Activated T-helper 1 cell treated with anti-CD3 and anti-CD28 coated beads, Interleukin-12 subunit alpha, Interleukin-12 subunit beta, Interleukin-2, Interleukin-4 antibody, amounts not matched to agents 30 ng/mL and 10 ng/mL and 1 ng/mL, durations not matched to agents 14 hours and 24 hours and 36 hours (primary cell): ENCODE data around the gene EXOC7. TPM values are rescaled to one million over a fixed set of nuclear protein-coding genes. Genes with fewer than 3 reads are reported as not detected.
A peak's percentile ranks its signal among the peaks of the same experiment; 100 is the strongest.
"Not testable (repeated sequence)": the region's sequence is repeated elsewhere in the genome, so short reads cannot be mapped to it uniquely, and the experiment has no call there.

ENCODE experiments used
- DNase-seq: peaks from one replicate; pipeline ENCODE4 v3.0.0; 2021; ENCODE audit warnings: low spot score
- H3K27ac Mint-ChIP-seq: one replicate; pipeline ENCODE4 v1.8.0; 2021; ENCODE audit warnings: mild to moderate bottlenecking, mixed read lengths
- H3K27me3 Mint-ChIP-seq: one replicate; pipeline ENCODE4 v1.8.0; 2022; ENCODE audit warnings: mild to moderate bottlenecking, moderate library complexity, mixed read lengths; ENCODE audit not compliant: insufficient read depth
- H3K36me3 Mint-ChIP-seq: one replicate; pipeline ENCODE4 v1.8.0; 2021; ENCODE audit warnings: low read depth, mixed read lengths
- H3K4me1 Mint-ChIP-seq: one replicate; pipeline ENCODE4 v1.8.0; 2021; ENCODE audit warnings: low read depth, mixed read lengths
- H3K4me3 Mint-ChIP-seq: one replicate; pipeline ENCODE4 v1.8.0; 2021; ENCODE audit warnings: mild to moderate bottlenecking, moderate library complexity, mixed read lengths
- H3K9me3 Mint-ChIP-seq: one replicate; pipeline ENCODE4 v1.8.0; 2021; ENCODE audit warnings: mixed read lengths
- intact Hi-C: fragments of 100-400 bp; cut with micrococcal nuclease; formaldehyde crosslinking; loops from one replicate; pipeline ENCODE4 v1.15.1; 2024
- total RNA-seq: library from RNA; stranded (reverse); gene quantifications from 2 replicates; pipeline ENCODE4 v1.2.3, GENCODE V29; 2022

The EXOC7 gene
- total RNA-seq, 1 donor from 2014 or later: 108 TPM

GRCh38 chr17:76083536-76084182 is 19.9 kb downstream of the EXOC7 start:
- Mint-ChIP-seq H3K4me3 (no peak overlapping the region), H3K4me1 (no peaks in the 10 kb centered on the region), H3K27ac (no peak overlapping the region), H3K36me3 (peaks cover 17% of the 10 kb centered on the region), H3K9me3 (no peaks in the 10 kb centered on the region), H3K27me3 (peaks cover 14% of the 10 kb centered on the region)
- DNase-seq: no peak
- intact Hi-C loops: no loop called here

- intact Hi-C loops: no loop called here
- DNase-seq: no peak
- H3K36me3 Mint-ChIP-seq: peaks cover 15% of the 10 kb centered on the region
- H3K27me3 Mint-ChIP-seq: peaks cover 20% of the 10 kb centered on the region
- no peak overlapping the region for H3K27ac Mint-ChIP-seq
- H3K4me1 Mint-ChIP-seq: no peaks in the 10 kb centered on the region
- no peak overlapping the region for H3K4me3 Mint-ChIP-seq
- H3K9me3 Mint-ChIP-seq: no peaks in the 10 kb centered on the region
These were observed 21.0 kb downstream of the EXOC7 start for GRCh38 chr17:76082326-76083251.

GRCh38 chr17:76081295-76082210 is 22.0 kb downstream of the EXOC7 start:
- H3K27me3 Mint-ChIP-seq: peaks cover 28% of the 10 kb centered on the region
- H3K36me3 Mint-ChIP-seq: peaks cover 10% of the 10 kb centered on the region
- intact Hi-C loops: no loop called here
- no peak overlapping the region for H3K4me3 Mint-ChIP-seq
- no peak overlapping the region for H3K27ac Mint-ChIP-seq
- H3K4me1 Mint-ChIP-seq: peaks cover 10% of the 10 kb centered on the region
- DNase-seq: no peak
- H3K9me3 Mint-ChIP-seq: no peaks in the 10 kb centered on the region

- peaks cover 32% of the 10 kb centered on the region for H3K27me3 Mint-ChIP-seq
- no peak overlapping the region for H3K27ac Mint-ChIP-seq
- H3K36me3 Mint-ChIP-seq: peaks cover 10% of the 10 kb centered on the region
- H3K9me3 Mint-ChIP-seq: no peaks in the 10 kb centered on the region
- H3K4me3 Mint-ChIP-seq: no peak overlapping the region
- peaks cover 16% of the 10 kb centered on the region for H3K4me1 Mint-ChIP-seq
- no peak for DNase-seq
- intact Hi-C loops: no loop called here
These were observed 22.8 kb downstream of the EXOC7 start for GRCh38 chr17:76080768-76081287.

- Mint-ChIP-seq H3K27ac (no peak overlapping the region), H3K4me1 (peaks cover 22% of the 10 kb centered on the region), H3K4me3 (no peak overlapping the region), H3K36me3 (peaks cover 8% of the 10 kb centered on the region), H3K27me3 (peaks cover 38% of the 10 kb centered on the region), H3K9me3 (no peaks in the 10 kb centered on the region)
- intact Hi-C loops: no loop called here
- DNase-seq: no peak
These were observed 23.4 kb downstream of the EXOC7 start for GRCh38 chr17:76079956-76080767.

- H3K4me1 Mint-ChIP-seq: peaks cover 27% of the 10 kb centered on the region
- intact Hi-C loops: no loop called here
- DNase-seq: no peak
- H3K27ac Mint-ChIP-seq: no peak overlapping the region
- H3K36me3 Mint-ChIP-seq: peaks cover 8% of the 10 kb centered on the region
- no peaks in the 10 kb centered on the region for H3K9me3 Mint-ChIP-seq
- peaks cover 42% of the 10 kb centered on the region for H3K27me3 Mint-ChIP-seq
- no peak overlapping the region for H3K4me3 Mint-ChIP-seq
These were observed 24.0 kb downstream of the EXOC7 start for GRCh38 chr17:76079535-76079955.

GRCh38 chr17:76078860-76079534 is 24.6 kb downstream of the EXOC7 start, which contains the start of gene ZACN:
ZACN (plus strand) TSS chr17:76079182; CDS start chr17:76079265, 83 bp downstream.
- DNase-seq: no peak
- Mint-ChIP-seq H3K4me3 (no peak within 1 kb of the TSS), H3K27me3 (peaks cover 43% of the 10 kb centered on the region), H3K9me3 (no peaks in the 10 kb centered on the region), H3K27ac (no peak within 1 kb of the TSS), H3K36me3 (peaks cover 3% of the 10 kb centered on the region), H3K4me1 (peaks cover 27% of the 10 kb centered on the region)
- intact Hi-C loops: no loop called here

- DNase-seq, H3K36me3 Mint-ChIP-seq, intact Hi-C loops, H3K4me3 Mint-ChIP-seq, H3K27ac Mint-ChIP-seq, H3K9me3 Mint-ChIP-seq: not testable (repeated sequence)
- peaks cover 27% of the 10 kb centered on the region for H3K4me1 Mint-ChIP-seq
- peaks cover 49% of the 10 kb centered on the region for H3K27me3 Mint-ChIP-seq
These were observed 25.2 kb downstream of the EXOC7 start for GRCh38 chr17:76078370-76078769.

- H3K4me3 Mint-ChIP-seq: no peak overlapping the region
- H3K27ac Mint-ChIP-seq: no peak overlapping the region
- H3K27me3 Mint-ChIP-seq: peaks cover 49% of the 10 kb centered on the region
- H3K4me1 Mint-ChIP-seq: peaks cover 27% of the 10 kb centered on the region
- H3K9me3 Mint-ChIP-seq: no peaks in the 10 kb centered on the region
- intact Hi-C loops: no loop called here
- no peak for DNase-seq
- peaks cover 3% of the 10 kb centered on the region for H3K36me3 Mint-ChIP-seq
These were observed 25.9 kb downstream of the EXOC7 start for GRCh38 chr17:76077584-76078110.

- intact Hi-C loops: no loop called here
- H3K9me3 Mint-ChIP-seq: no peaks in the 10 kb centered on the region
- peaks cover 3% of the 10 kb centered on the region for H3K36me3 Mint-ChIP-seq
- H3K4me1 Mint-ChIP-seq: peaks cover 27% of the 10 kb centered on the region
- peaks cover 49% of the 10 kb centered on the region for H3K27me3 Mint-ChIP-seq
- H3K4me3 Mint-ChIP-seq: peak overlapping the region; percentile 75
- DNase-seq: peak; percentile 47
- peak overlapping the region; percentile 83 for H3K27ac Mint-ChIP-seq
These were observed 26.6 kb downstream of the EXOC7 start for GRCh38 chr17:76076765-76077583.
